Keratinocyte (primary cell): ENCODE measurements around the gene LHFPL3. TPM values are rescaled to one million over a fixed set of nuclear protein-coding genes. Genes with fewer than 3 reads are reported as not detected.

Experiments used
- DNase-seq: peaks from one replicate; pipeline ENCODE4 v3.0.0-alpha.2; 2011; ENCODE audit warnings: low read depth, missing footprints, low spot score
- FAIRE-seq: peaks from 2 replicates; lab custom pipeline; 2011; peaks lifted over from hg19 to GRCh38; lab: Jason Lieb, UNC
- H2AFZ ChIP-seq: 2 replicates; pipeline ENCODE4 v1.6.0; 2012; ENCODE audit warnings: low read length, control low read depth, inconsistent platforms; ENCODE audit not compliant: control insufficient read depth
- H3K27ac ChIP-seq: 2 replicates; pipeline ENCODE4 v1.5.1; 2011; ENCODE audit warnings: low read length; ENCODE audit not compliant: control insufficient read depth, insufficient read depth
- H3K27me3 ChIP-seq: 3 replicates; pipeline ENCODE4 v1.6.0; 2011; ENCODE audit warnings: low read length; ENCODE audit not compliant: control insufficient read depth, insufficient read depth; ENCODE audit errors: extremely low read depth
- H3K36me3 ChIP-seq, 2 experiments: 2 replicates in 1 of 2; 3 replicates in 1 of 2; pipeline ENCODE4 v1.5.1; 2011; ENCODE audit warnings: low read length in 2 of 2, mild to moderate bottlenecking in 1 of 2; ENCODE audit not compliant: control insufficient read depth in 2 of 2, insufficient read depth in 2 of 2; ENCODE audit errors: extremely low read depth in 1 of 2
- H3K4me1 ChIP-seq: 3 replicates; pipeline ENCODE4 v1.5.1; 2011; ENCODE audit warnings: low read length; ENCODE audit not compliant: control insufficient read depth, insufficient read depth; ENCODE audit errors: extremely low read depth
- H3K4me2 ChIP-seq: 3 replicates; pipeline ENCODE4 v1.6.0; 2011; ENCODE audit warnings: low read depth, low read length; ENCODE audit not compliant: control insufficient read depth, insufficient read depth; ENCODE audit errors: extremely low read depth
- H3K4me3 ChIP-seq, 3 experiments: fragments of 200-600 bp in 1 of 3; sonication (generic) in 1 of 3; 2 replicates in 2 of 3; 3 replicates in 1 of 3; pipeline ENCODE4 v1.5.1; 2011 to 2016; ENCODE audit warnings: low read length in 3 of 3, mild to moderate bottlenecking in 3 of 3, control low read depth in 2 of 3, inconsistent platforms in 1 of 3, low read depth in 1 of 3, mixed read lengths in 1 of 3, mixed run types in 1 of 3, moderate library complexity in 1 of 3; ENCODE audit not compliant: control insufficient read depth in 2 of 3, insufficient read depth in 2 of 3; ENCODE audit errors: extremely low read depth in 1 of 3
- H3K79me2 ChIP-seq: 2 replicates; pipeline ENCODE4 v1.6.0; 2012; ENCODE audit warnings: low read length; ENCODE audit not compliant: control insufficient read depth, insufficient read depth
- H3K9ac ChIP-seq: 3 replicates; pipeline ENCODE4 v1.6.0; 2011; ENCODE audit warnings: low read length; ENCODE audit not compliant: control insufficient read depth, insufficient read depth; ENCODE audit errors: extremely low read depth
- H3K9me1 ChIP-seq: 3 replicates; pipeline ENCODE4 v1.6.0; 2011; ENCODE audit warnings: low read length; ENCODE audit not compliant: control insufficient read depth, insufficient read depth; ENCODE audit errors: extremely low read depth
- H3K9me3 ChIP-seq: 2 replicates; pipeline ENCODE4 v1.5.1; 2012; ENCODE audit warnings: low read depth, low read length; ENCODE audit not compliant: control insufficient read depth
- H4K20me1 ChIP-seq: 3 replicates; pipeline ENCODE4 v1.6.0; 2011; ENCODE audit warnings: low read length; ENCODE audit not compliant: control insufficient read depth, insufficient read depth; ENCODE audit errors: extremely low read depth
- CTCF ChIP-seq, 3 experiments: IDR thresholded peaks in 1 of 3; conservative IDR thresholded peaks in 1 of 3; optimal IDR thresholded peaks in 1 of 3; 2 replicates in 2 of 3; 3 replicates in 1 of 3; pipeline versions ENCODE3 to v1.5.1; 2011; ENCODE audit warnings: low read length in 3 of 3, mild to moderate bottlenecking in 3 of 3, moderate library complexity in 2 of 3, control low read depth in 1 of 3, inconsistent platforms in 1 of 3; ENCODE audit not compliant: insufficient read depth in 2 of 3; ENCODE audit errors: extremely low read depth in 1 of 3
- EZH2 ChIP-seq: IDR thresholded peaks from one replicate; pipeline ENCODE4 v1.6.1; 2012; ENCODE audit warnings: inconsistent platforms, mild to moderate bottlenecking, low read length, moderate library complexity
- dilution Hi-C: fragments of 300-500 bp; cut with MboI; formaldehyde crosslinking; loops from one replicate; pipeline ENCODE4 v1.7.0; 2020; ENCODE audit warnings: low sequenced_read_pairs; ENCODE audit not compliant: extremely low pct_ligation_motif_present
- polyA plus RNA-seq, 5 experiments: library from polyadenylated mRNA; depleted of rRNA in 3 of 5; stranded (reverse) in 3 of 5; stranded (forward) in 1 of 5; unstranded in 1 of 5; fragments of >200 nt; gene quantifications; 1 replicate in 1 of 5; 2 replicates in 3 of 5; 3 replicates in 1 of 5; pipeline versions ENCODE4 v1.2.1 to v1.2.3, GENCODE V29; 2011 to 2012; ENCODE audit warnings: missing spikeins in 2 of 5, low read depth in 1 of 5, low replicate concordance in 1 of 5

LHFPL3 gene
- polyA plus RNA-seq, 1 donor (not counting 4 experiments of a cell fraction or from before 2014, with no cell fraction given) = not detected

GRCh38 chr7:104656467-104656866 is 328.1 kb downstream of the LHFPL3 start:
- FAIRE-seq = no peak
- no peaks in the 10 kb centered on the region for H3K79me2 ChIP-seq
- no peak overlapping the region for H3K27ac ChIP-seq
- H3K36me3 ChIP-seq = no peaks in the 10 kb centered on the region
- H3K4me3 ChIP-seq = no peak overlapping the region
- peak; percentile 17 for DNase-seq
- H3K27me3 ChIP-seq = no peaks in the 10 kb centered on the region
- H3K9me1 ChIP-seq = no peaks in the 10 kb centered on the region
- H3K9ac ChIP-seq = no peak overlapping the region
- TF ChIP-seq CTCF (optimal IDR thresholded peaks at IDR 0.05 in 1 of 3, IDR thresholded peaks at IDR 0.05 in 1 of 3, conservative IDR thresholded peaks at IDR 0.05 in 1 of 3; ENCODE audit: extremely low read depth in 1 of 3, insufficient read depth in 2 of 3, low read length in 3 of 3) (no peak), EZH2 (no peak)
- no peaks in the 10 kb centered on the region for H3K9me3 ChIP-seq
- H2AFZ ChIP-seq = no peak overlapping the region
- dilution Hi-C loops = no loop called here
- no peaks in the 10 kb centered on the region for H4K20me1 ChIP-seq
- H3K4me1 ChIP-seq = no peaks in the 10 kb centered on the region
- H3K4me2 ChIP-seq = no peak overlapping the region

- H3K9me1 ChIP-seq = no peaks in the 10 kb centered on the region
- H3K4me3 ChIP-seq = no peak overlapping the region
- no peaks in the 10 kb centered on the region for H3K36me3 ChIP-seq
- H2AFZ ChIP-seq = no peak overlapping the region
- H3K27ac ChIP-seq = no peak overlapping the region
- no peaks in the 10 kb centered on the region for H3K9me3 ChIP-seq
- no peak overlapping the region for H3K9ac ChIP-seq
- no peaks in the 10 kb centered on the region for H3K27me3 ChIP-seq
- no peaks in the 10 kb centered on the region for H3K79me2 ChIP-seq
- no peaks in the 10 kb centered on the region for H3K4me1 ChIP-seq
- no peak overlapping the region for H3K4me2 ChIP-seq
- DNase-seq = no peak
- no peaks in the 10 kb centered on the region for H4K20me1 ChIP-seq
- dilution Hi-C loops = no loop called here
- TF ChIP-seq EZH2 (no peak), CTCF (optimal IDR thresholded peaks at IDR 0.05 in 1 of 3, IDR thresholded peaks at IDR 0.05 in 1 of 3, conservative IDR thresholded peaks at IDR 0.05 in 1 of 3; ENCODE audit: extremely low read depth in 1 of 3, insufficient read depth in 2 of 3, low read length in 3 of 3) (no peak)
- no peak for FAIRE-seq
Observed at GRCh38 chr7:104657134-104657533, 328.7 kb downstream of the LHFPL3 start.
